PFSK-1 (cell line): ENCODE measurements around the gene CEACAM21.

Experiments
- FOXP2 ChIP-seq: optimal IDR thresholded peaks from 2 replicates; pipeline ENCODE3; 2011; ENCODE audit warnings: borderline replicate concordance, control low read depth, inconsistent platforms; ENCODE audit not compliant: insufficient read depth; ENCODE audit errors: extremely low read length, extremely low read depth
- POLR2AphosphoS5 ChIP-seq: IDR thresholded peaks from 2 replicates; pipeline ENCODE4 v1.6.1; 2012; ENCODE audit warnings: low read depth, mild to moderate bottlenecking, control low read depth, low read length, moderate library complexity
- REST ChIP-seq, 2 experiments: IDR thresholded peaks; 2 replicates each; pipeline versions ENCODE4 v1.6.1 to v1.8.0; 2011 to 2012; ENCODE audit warnings: low read depth in 2 of 2, low read length in 2 of 2, control low read depth in 1 of 2, inconsistent platforms in 1 of 2, mild to moderate bottlenecking in 1 of 2, moderate library complexity in 1 of 2; ENCODE audit not compliant: insufficient read depth in 1 of 2
- SIN3A ChIP-seq: IDR thresholded peaks from 2 replicates; pipeline ENCODE4 v1.6.1; 2012; ENCODE audit warnings: mild to moderate bottlenecking, low read length, moderate library complexity, borderline replicate concordance; ENCODE audit not compliant: insufficient read depth
- TAF1 ChIP-seq: IDR thresholded peaks from 2 replicates; pipeline ENCODE4 v1.6.1; 2012; ENCODE audit warnings: low read length, control low read depth, borderline replicate concordance; ENCODE audit not compliant: insufficient read depth

Gene CEACAM21

GRCh38 chr19:41548047-41548446 lies 27.9 kb upstream of the CEACAM21 start:
- TF ChIP-seq FOXP2 (no peak), POLR2AphosphoS5 (no peak), TAF1 (no peak), REST (IDR thresholded peaks at IDR 0.05; ENCODE audit: insufficient read depth in 1 of 2, low read depth in 2 of 2, low read length in 2 of 2) (no peak), SIN3A (no peak)

- TF ChIP-seq POLR2AphosphoS5 (no peak), FOXP2 (no peak), TAF1 (no peak), REST (IDR thresholded peaks at IDR 0.05; ENCODE audit: insufficient read depth in 1 of 2, low read depth in 2 of 2, low read length in 2 of 2) (no peak), SIN3A (no peak)
Measured at GRCh38 chr19:41548954-41549688, 26.8 kb upstream of the CEACAM21 start.

- TF ChIP-seq REST (IDR thresholded peaks at IDR 0.05; ENCODE audit: insufficient read depth in 1 of 2, low read depth in 2 of 2, low read length in 2 of 2) (no peak), TAF1 (no peak), POLR2AphosphoS5 (no peak), SIN3A (no peak), FOXP2 (no peak)
Measured at GRCh38 chr19:41549884-41550283, 26.1 kb upstream of the CEACAM21 start.

- no peak for TF ChIP-seq FOXP2
- no peak for TF ChIP-seq SIN3A
- TF ChIP-seq POLR2AphosphoS5: no peak
- TF ChIP-seq REST (IDR thresholded peaks at IDR 0.05; ENCODE audit: insufficient read depth in 1 of 2, low read depth in 2 of 2, low read length in 2 of 2): no peak
- TF ChIP-seq TAF1: no peak
Measured at GRCh38 chr19:41551212-41551610, 24.8 kb upstream of the CEACAM21 start.

- TF ChIP-seq SIN3A (no peak), FOXP2 (no peak), REST (IDR thresholded peaks at IDR 0.05; ENCODE audit: insufficient read depth in 1 of 2, low read depth in 2 of 2, low read length in 2 of 2) (no peak), POLR2AphosphoS5 (no peak), TAF1 (no peak)
Measured at GRCh38 chr19:41551711-41552110, 24.3 kb upstream of the CEACAM21 start.
